IMR-90 (cell line): ENCODE data around the gene PARP11. TPM values are rescaled to one million over a fixed set of nuclear protein-coding genes. Genes with fewer than 3 reads are reported as not detected.

ENCODE experiments used
- ATAC-seq: fragments of 200-7000 bp; cut with Tn5 transposase; 2 replicates; pipeline ENCODE4 v1.9.1; 2020; ENCODE audit warnings: low read depth, mild to moderate bottlenecking, moderate library complexity
- BruUV-seq: library from RNA; stranded (reverse); fragments of 400-500 nt; replicated peaks from 2 replicates; lab custom pipeline; 2021; lab: Mats Ljungman, UMichigan
- CTCF ChIA-PET: fragments of 300-600 bp; formaldehyde crosslinking; extraction: SDS; loops from one replicate; lab custom pipeline; 2021; ENCODE audit warnings: antibody characterized with exemption; lab: Yijun Ruan, JAX
- POLR2A ChIA-PET: fragments of 300-600 bp; sonication (Branson Sonifier 250); formaldehyde crosslinking; loops from one replicate; lab custom pipeline; 2022; ENCODE audit warnings: antibody characterized with exemption; ENCODE audit not compliant: unreplicated experiment; lab: Charles Lee
- DNase-seq: peaks from one replicate; pipeline ENCODE4 v3.0.0; 2013
- H2AFZ ChIP-seq: replicated peaks from 2 replicates; pipeline ENCODE3; 2013; ENCODE audit warnings: low read length, mild to moderate bottlenecking; ENCODE audit not compliant: poor library complexity
- H2AK5ac ChIP-seq: 2 replicates; pipeline ENCODE4 v1.6.1; 2013; ENCODE audit warnings: low read depth, low read length, inconsistent platforms
- H2AK9ac ChIP-seq: replicated peaks from 2 replicates; pipeline ENCODE3; 2013; ENCODE audit warnings: mild to moderate bottlenecking, low read depth, low read length, moderate library complexity; ENCODE audit not compliant: poor library complexity
- H2BK120ac ChIP-seq: 2 replicates; pipeline ENCODE4 v1.6.1; 2013; ENCODE audit warnings: low read depth, low read length, inconsistent platforms
- H2BK15ac ChIP-seq: 3 replicates; pipeline ENCODE4 v1.6.1; 2013; ENCODE audit warnings: low read depth, low read length, inconsistent platforms
- H2BK20ac ChIP-seq: 2 replicates; pipeline ENCODE4 v1.6.1; 2013; ENCODE audit warnings: low read depth, mild to moderate bottlenecking, inconsistent platforms, low read length, moderate library complexity
- H2BK5ac ChIP-seq: 2 replicates; pipeline ENCODE4 v1.6.1; 2013; ENCODE audit warnings: mild to moderate bottlenecking, low read depth, low read length, inconsistent platforms; ENCODE audit not compliant: poor library complexity, severe bottlenecking
- H3K14ac ChIP-seq: replicated peaks from 2 replicates; pipeline ENCODE4 v1.6.1; 2013; ENCODE audit warnings: low read depth, low read length, inconsistent platforms
- H3K18ac ChIP-seq: 2 replicates; pipeline ENCODE4 v1.6.1; 2013; ENCODE audit warnings: low read depth, low read length, control low read depth
- H3K23ac ChIP-seq: 2 replicates; pipeline ENCODE4 v1.6.1; 2013; ENCODE audit warnings: low read depth, low read length, inconsistent platforms
- H3K27ac ChIP-seq: 2 replicates; pipeline ENCODE4 v1.5.1; 2013; ENCODE audit warnings: mild to moderate bottlenecking, control low read depth, low read length; ENCODE audit not compliant: insufficient read depth
- H3K27me3 ChIP-seq: 2 replicates; pipeline ENCODE4 v1.6.1; 2013; ENCODE audit warnings: low read length; ENCODE audit not compliant: control insufficient read depth, insufficient read depth
- H3K36me3 ChIP-seq: 2 replicates; pipeline ENCODE4 v1.6.1; 2013; ENCODE audit warnings: low read length, mixed read lengths; ENCODE audit not compliant: control insufficient read depth, insufficient read depth
- H3K4ac ChIP-seq: 2 replicates; pipeline ENCODE4 v1.6.1; 2013; ENCODE audit warnings: low read depth, low read length, inconsistent platforms
- H3K4me1 ChIP-seq: 2 replicates; pipeline ENCODE4 v1.6.1; 2013; ENCODE audit warnings: low read length, mixed read lengths; ENCODE audit not compliant: control insufficient read depth, insufficient read depth
- H3K4me2 ChIP-seq: 2 replicates; pipeline ENCODE4 v1.6.1; 2013; ENCODE audit warnings: low read depth, mild to moderate bottlenecking, control low read depth, low read length, moderate library complexity
- H3K4me3 ChIP-seq: 2 replicates; pipeline ENCODE4 v1.5.1; 2013; ENCODE audit warnings: low read depth, mild to moderate bottlenecking, control low read depth, low read length, moderate library complexity; ENCODE audit not compliant: insufficient read depth
- H3K56ac ChIP-seq: 2 replicates; pipeline ENCODE4 v1.6.1; 2013; ENCODE audit warnings: low read length, inconsistent platforms; ENCODE audit not compliant: insufficient read depth; ENCODE audit errors: extremely low read depth
- H3K79me1 ChIP-seq, 2 experiments: 2 replicates each; pipeline ENCODE4 v1.6.1; 2013; ENCODE audit warnings: low read length in 2 of 2, inconsistent platforms in 1 of 2, low read depth in 1 of 2
- H3K9ac ChIP-seq: 2 replicates; pipeline ENCODE4 v1.6.1; 2013; ENCODE audit warnings: low read depth, low read length, control low read depth
- H3K9me1 ChIP-seq: 2 replicates; pipeline ENCODE4 v1.6.1; 2013; ENCODE audit warnings: low read length, inconsistent platforms; ENCODE audit not compliant: insufficient read depth
- H3K9me3 ChIP-seq: 2 replicates; pipeline ENCODE4 v1.6.1; 2013; ENCODE audit warnings: low read length; ENCODE audit not compliant: control insufficient read depth, insufficient read depth
- H4K20me1 ChIP-seq: 2 replicates; pipeline ENCODE4 v1.6.1; 2013; ENCODE audit warnings: low read length, inconsistent platforms; ENCODE audit not compliant: insufficient read depth
- H4K5ac ChIP-seq: 2 replicates; pipeline ENCODE4 v1.6.1; 2013; ENCODE audit warnings: mild to moderate bottlenecking, low read depth, low read length, control low read depth
- H4K8ac ChIP-seq, 2 experiments: 2 replicates each; pipeline ENCODE4 v1.6.1; 2013; ENCODE audit warnings: low read depth in 2 of 2, low read length in 2 of 2, control low read depth in 1 of 2, inconsistent platforms in 1 of 2
- H4K91ac ChIP-seq: 2 replicates; pipeline ENCODE4 v1.6.1; 2013; ENCODE audit warnings: low read depth, low read length, inconsistent platforms; ENCODE audit not compliant: insufficient read depth
- BHLHE40 ChIP-seq: fragments of 150-350 bp; IDR thresholded peaks from 2 replicates; pipeline ENCODE4 v1.6.1; 2016; ENCODE audit warnings: mild to moderate bottlenecking, low read depth, low read length
- CEBPB ChIP-seq: IDR thresholded peaks from 2 replicates; pipeline ENCODE4 v1.6.1; 2012; ENCODE audit warnings: low read depth, low read length, improper control_type of control experiment
- CHD1 ChIP-seq: IDR thresholded peaks from 2 replicates; pipeline ENCODE4 v1.6.1; 2012; ENCODE audit warnings: low read depth, low read length, improper control_type of control experiment
- FOS ChIP-seq: fragments of 150-350 bp; IDR thresholded peaks from 2 replicates; pipeline ENCODE4 v1.6.1; 2016; ENCODE audit warnings: low read depth, low read length
- MAFK ChIP-seq: IDR thresholded peaks from 2 replicates; pipeline ENCODE4 v1.6.1; 2012; ENCODE audit warnings: low read depth, low read length, improper control_type of control experiment
- MXI1 ChIP-seq: IDR thresholded peaks from 2 replicates; pipeline ENCODE4 v1.6.1; 2012; ENCODE audit warnings: low read depth, mild to moderate bottlenecking, low read length, moderate library complexity, borderline replicate concordance
- NFE2L2 ChIP-seq: fragments of 150-350 bp; IDR thresholded peaks from 2 replicates; pipeline ENCODE4 v1.6.1; 2016; ENCODE audit warnings: low read depth, mild to moderate bottlenecking, low read length
- RAD21 ChIP-seq: IDR thresholded peaks from 2 replicates; pipeline ENCODE4 v1.6.1; 2012; ENCODE audit warnings: low read length, improper control_type of control experiment
- RCOR1 ChIP-seq: IDR thresholded peaks from 2 replicates; pipeline ENCODE4 v1.6.1; 2012; ENCODE audit warnings: mild to moderate bottlenecking, low read length, improper control_type of control experiment; ENCODE audit not compliant: insufficient replicate concordance
- RFX5 ChIP-seq: IDR thresholded peaks from 2 replicates; pipeline ENCODE4 v1.8.0; 2012; ENCODE audit warnings: low read depth, mild to moderate bottlenecking, low read length, moderate library complexity
- SMC3 ChIP-seq: fragments of 150-350 bp; IDR thresholded peaks from 2 replicates; pipeline ENCODE4 v1.6.1; 2016; ENCODE audit warnings: low read depth, mild to moderate bottlenecking, antibody characterized with exemption, low read length, moderate library complexity
- WGBS, 2 experiments: methylation state at CpG; one replicate each; pipeline versions ENCODE4 v1.1.5 to v1.1.7; 2013; ENCODE audit warnings: missing lambda C conversion rate in 2 of 2; ENCODE audit not compliant: insufficient read length in 1 of 2; ENCODE audit errors: extremely low coverage in 2 of 2; 5-methylcytosine and 5-hydroxymethylcytosine counted together
- dilution Hi-C: fragments of 300-500 bp; cut with HindIII; formaldehyde crosslinking; loops from one replicate; pipeline ENCODE4 v1.14.3; 2018; ENCODE audit warnings: low sequenced_read_pairs; ENCODE audit not compliant: unreplicated experiment
- in situ Hi-C: fragments of 300-500 bp; cut with MboI; formaldehyde crosslinking; loops from 3 replicates; pipeline ENCODE4 v1.14.3; 2019; ENCODE audit warnings: low sequenced_read_pairs, inconsistent platforms, mixed read lengths
- intact Hi-C: fragments of 100-400 bp; cut with micrococcal nuclease; formaldehyde crosslinking; loops from 2 replicates; pipeline ENCODE4 v1.10.0; 2022
- polyA plus RNA-seq, 3 experiments: library from polyadenylated mRNA; depleted of rRNA; stranded (reverse); fragments of >200 nt; gene quantifications; 2 replicates each; pipeline ENCODE4 v1.2.3, GENCODE V29; 2012; ENCODE audit warnings: low replicate concordance in 1 of 3
- total RNA-seq: library from RNA; depleted of rRNA; stranded (reverse); fragments of >200 nt; gene quantifications from 2 replicates; pipeline ENCODE4 v1.2.3, GENCODE V29; 2012
- TF ChIP-seq, protein P1 (sequence below): conservative IDR thresholded peaks from 2 replicates; pipeline ENCODE4 v1.5.1; 2012; ENCODE audit warnings: mild to moderate bottlenecking, low read depth, low read length, improper control_type of control experiment
- TF ChIP-seq, protein P2 (sequence below): fragments of 150-350 bp; IDR thresholded peaks from 2 replicates; pipeline ENCODE4 v1.6.1; 2017; ENCODE audit warnings: mild to moderate bottlenecking, antibody characterized with exemption, low read length, low read depth
- TF ChIP-seq, protein P3 (sequence below): fragments of 150-350 bp; IDR thresholded peaks from 2 replicates; pipeline ENCODE4 v1.6.1; 2016; ENCODE audit warnings: low read depth, mild to moderate bottlenecking, low read length, moderate library complexity, borderline replicate concordance

PARP11 gene
- total and polyA plus RNA-seq, 2 of the 4 experiments (the other 2 are of a cell fraction): 1.8 to 3.0 TPM

DNA sequence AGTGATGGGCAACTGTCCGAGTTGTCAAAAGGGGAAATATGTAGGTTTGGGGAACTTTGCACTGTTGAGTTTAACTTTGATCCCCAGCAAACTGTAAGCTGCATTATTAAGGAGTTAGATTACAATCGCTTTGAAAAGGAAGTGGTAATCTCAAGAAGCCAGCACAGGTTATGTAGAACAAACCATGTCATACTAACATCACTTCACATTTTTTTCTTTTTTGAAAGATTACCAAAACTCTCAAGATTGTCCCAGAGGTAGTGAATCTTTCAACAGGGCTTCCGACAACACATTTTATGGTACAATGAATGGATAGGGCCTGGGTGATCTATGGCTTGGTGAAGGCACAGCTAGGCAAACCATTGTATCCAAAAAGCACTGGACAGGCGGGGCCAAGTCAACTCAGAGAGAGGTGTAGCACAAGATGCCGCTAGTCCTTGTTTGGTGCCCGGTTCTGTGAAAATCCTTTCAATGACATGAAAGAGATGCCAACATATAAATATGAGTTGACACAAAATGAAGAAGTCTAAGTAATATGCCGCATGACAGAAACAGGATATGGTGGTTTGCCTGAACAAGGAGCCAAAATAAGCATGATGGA, 24.3 kb upstream of the PARP11 start:
- ATAC-seq (no peak), DNase-seq (no peak)
- Histone ChIP-seq H3K27me3 (peaks cover 3% of the 10 kb centered on the region; the same call in 1 of the 2 replicates), H4K8ac (no peak overlapping the region), H3K18ac (no peak overlapping the region), H2AK5ac (no peak overlapping the region), H4K91ac (no peak overlapping the region), H3K9ac (no peak overlapping the region), H3K27ac (no peak overlapping the region), H2BK20ac (no peak overlapping the region), H3K23ac (no peak overlapping the region), H4K5ac (no peak overlapping the region), H3K9me3 (no peaks in the 10 kb centered on the region), H4K20me1 (no peaks in the 10 kb centered on the region), H3K4me1 (no peaks in the 10 kb centered on the region), H3K4ac (no peak overlapping the region), H3K56ac (no peak overlapping the region), H3K79me1 (no peaks in the 10 kb centered on the region), H3K4me2 (no peak overlapping the region), H3K14ac (no peak overlapping the region), H2BK120ac (no peak overlapping the region), H3K4me3 (no peak overlapping the region), H3K36me3 (no peaks in the 10 kb centered on the region), H2AK9ac (no peak overlapping the region), H3K9me1 (no peaks in the 10 kb centered on the region), H2BK15ac (no peak overlapping the region), H2BK5ac (no peak overlapping the region), H2AFZ (no peak overlapping the region)
- TF ChIP-seq, protein P1, sequence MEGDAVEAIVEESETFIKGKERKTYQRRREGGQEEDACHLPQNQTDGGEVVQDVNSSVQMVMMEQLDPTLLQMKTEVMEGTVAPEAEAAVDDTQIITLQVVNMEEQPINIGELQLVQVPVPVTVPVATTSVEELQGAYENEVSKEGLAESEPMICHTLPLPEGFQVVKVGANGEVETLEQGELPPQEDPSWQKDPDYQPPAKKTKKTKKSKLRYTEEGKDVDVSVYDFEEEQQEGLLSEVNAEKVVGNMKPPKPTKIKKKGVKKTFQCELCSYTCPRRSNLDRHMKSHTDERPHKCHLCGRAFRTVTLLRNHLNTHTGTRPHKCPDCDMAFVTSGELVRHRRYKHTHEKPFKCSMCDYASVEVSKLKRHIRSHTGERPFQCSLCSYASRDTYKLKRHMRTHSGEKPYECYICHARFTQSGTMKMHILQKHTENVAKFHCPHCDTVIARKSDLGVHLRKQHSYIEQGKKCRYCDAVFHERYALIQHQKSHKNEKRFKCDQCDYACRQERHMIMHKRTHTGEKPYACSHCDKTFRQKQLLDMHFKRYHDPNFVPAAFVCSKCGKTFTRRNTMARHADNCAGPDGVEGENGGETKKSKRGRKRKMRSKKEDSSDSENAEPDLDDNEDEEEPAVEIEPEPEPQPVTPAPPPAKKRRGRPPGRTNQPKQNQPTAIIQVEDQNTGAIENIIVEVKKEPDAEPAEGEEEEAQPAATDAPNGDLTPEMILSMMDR: no peak
- TF ChIP-seq, protein P2, sequence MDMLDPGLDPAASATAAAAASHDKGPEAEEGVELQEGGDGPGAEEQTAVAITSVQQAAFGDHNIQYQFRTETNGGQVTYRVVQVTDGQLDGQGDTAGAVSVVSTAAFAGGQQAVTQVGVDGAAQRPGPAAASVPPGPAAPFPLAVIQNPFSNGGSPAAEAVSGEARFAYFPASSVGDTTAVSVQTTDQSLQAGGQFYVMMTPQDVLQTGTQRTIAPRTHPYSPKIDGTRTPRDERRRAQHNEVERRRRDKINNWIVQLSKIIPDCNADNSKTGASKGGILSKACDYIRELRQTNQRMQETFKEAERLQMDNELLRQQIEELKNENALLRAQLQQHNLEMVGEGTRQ: no peak
- TF ChIP-seq RCOR1 (no peak), FOS (no peak), CHD1 (no peak), RAD21 (no peak), SMC3 (no peak), BHLHE40 (no peak), CEBPB (no peak), RFX5 (no peak), NFE2L2 (no peak), MXI1 (no peak), MAFK (no peak)
- TF ChIP-seq, protein P3, sequence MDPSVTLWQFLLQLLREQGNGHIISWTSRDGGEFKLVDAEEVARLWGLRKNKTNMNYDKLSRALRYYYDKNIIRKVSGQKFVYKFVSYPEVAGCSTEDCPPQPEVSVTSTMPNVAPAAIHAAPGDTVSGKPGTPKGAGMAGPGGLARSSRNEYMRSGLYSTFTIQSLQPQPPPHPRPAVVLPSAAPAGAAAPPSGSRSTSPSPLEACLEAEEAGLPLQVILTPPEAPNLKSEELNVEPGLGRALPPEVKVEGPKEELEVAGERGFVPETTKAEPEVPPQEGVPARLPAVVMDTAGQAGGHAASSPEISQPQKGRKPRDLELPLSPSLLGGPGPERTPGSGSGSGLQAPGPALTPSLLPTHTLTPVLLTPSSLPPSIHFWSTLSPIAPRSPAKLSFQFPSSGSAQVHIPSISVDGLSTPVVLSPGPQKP: no peak
- in situ Hi-C loops (no loop called here), dilution Hi-C loops (no loop called here), intact Hi-C loops (loop anchor here (10.0 kb wide), 1 partner anchor 77 kb away; no protein-coding TSS in a partner anchor)
- POLR2A ChIA-PET: no interaction called here
- WGBS, 2 experiments: 77% methylated on average over 3 of the region's 7 CpGs; no CpG with 5 or more reads in 1 of the 2 experiments
- CTCF ChIA-PET: interaction anchor here (0.7 kb wide), 1 partner anchor 379 kb away, joined by 3 read pairs; no protein-coding TSS in a partner anchor
- no TSS peak for BruUV-seq
